OCI-LY1 (cell line): Measurements from ENCODE around the gene DNAH1.

Experiments used
- CTCF ChIP-seq: fragments of 200-600 bp; sonication (generic), shearing (Covaris generic); IDR thresholded peaks from 2 replicates; pipeline ENCODE4 v1.5.1; 2017; ENCODE audit warnings: mild to moderate bottlenecking, antibody characterized with exemption, low read length, moderate library complexity, mixed read lengths
- EZH2 ChIP-seq: fragments of 200-600 bp; sonication (generic), shearing (Covaris generic); IDR thresholded peaks from 2 replicates; pipeline ENCODE4 v1.8.0; 2017; ENCODE audit warnings: borderline replicate concordance, mixed run types, mild to moderate bottlenecking, antibody characterized with exemption, low read length, moderate library complexity, mixed read lengths

GRCh38 chr3:52328536-52329080, 12.5 kb downstream of the DNAH1 start:
- TF ChIP-seq EZH2 (no peak), CTCF (no peak)
